GM10266 (cell line): Measurements from ENCODE around the gene GFRA1.

Source experiments
- DNase-seq: peaks from one replicate; pipeline ENCODE4 v3.0.0; 2012; ENCODE audit errors: extremely low spot score
- TF ChIP-seq, protein P1 (sequence below): IDR thresholded peaks from 2 replicates; pipeline ENCODE4 v1.5.1; 2012; ENCODE audit warnings: mild to moderate bottlenecking, low read depth; ENCODE audit not compliant: control insufficient read depth, insufficient read depth; ENCODE audit errors: missing control alignments

Gene GFRA1

DNA sequence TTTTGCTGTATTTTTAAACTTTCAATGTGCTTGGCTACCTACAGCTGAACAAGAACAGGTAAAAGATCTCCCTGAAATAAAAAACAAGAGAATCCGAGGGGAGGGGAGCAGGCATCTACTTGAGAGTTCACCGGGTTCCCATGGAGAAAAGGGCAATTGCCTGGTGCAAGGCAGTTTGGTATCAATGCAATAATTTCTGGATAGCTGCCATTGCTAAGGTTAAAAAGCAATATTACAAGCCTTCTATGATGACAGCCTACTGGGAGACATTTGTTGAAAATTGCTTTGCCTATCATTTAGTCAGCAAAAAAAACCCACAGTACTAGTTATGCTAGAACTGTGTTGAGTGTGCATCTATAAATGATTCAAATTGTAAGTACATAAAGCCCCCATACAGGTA lies 82.1 kb downstream of the GFRA1 start:
- TF ChIP-seq, protein P1, sequence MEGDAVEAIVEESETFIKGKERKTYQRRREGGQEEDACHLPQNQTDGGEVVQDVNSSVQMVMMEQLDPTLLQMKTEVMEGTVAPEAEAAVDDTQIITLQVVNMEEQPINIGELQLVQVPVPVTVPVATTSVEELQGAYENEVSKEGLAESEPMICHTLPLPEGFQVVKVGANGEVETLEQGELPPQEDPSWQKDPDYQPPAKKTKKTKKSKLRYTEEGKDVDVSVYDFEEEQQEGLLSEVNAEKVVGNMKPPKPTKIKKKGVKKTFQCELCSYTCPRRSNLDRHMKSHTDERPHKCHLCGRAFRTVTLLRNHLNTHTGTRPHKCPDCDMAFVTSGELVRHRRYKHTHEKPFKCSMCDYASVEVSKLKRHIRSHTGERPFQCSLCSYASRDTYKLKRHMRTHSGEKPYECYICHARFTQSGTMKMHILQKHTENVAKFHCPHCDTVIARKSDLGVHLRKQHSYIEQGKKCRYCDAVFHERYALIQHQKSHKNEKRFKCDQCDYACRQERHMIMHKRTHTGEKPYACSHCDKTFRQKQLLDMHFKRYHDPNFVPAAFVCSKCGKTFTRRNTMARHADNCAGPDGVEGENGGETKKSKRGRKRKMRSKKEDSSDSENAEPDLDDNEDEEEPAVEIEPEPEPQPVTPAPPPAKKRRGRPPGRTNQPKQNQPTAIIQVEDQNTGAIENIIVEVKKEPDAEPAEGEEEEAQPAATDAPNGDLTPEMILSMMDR, result no peak

DNA sequence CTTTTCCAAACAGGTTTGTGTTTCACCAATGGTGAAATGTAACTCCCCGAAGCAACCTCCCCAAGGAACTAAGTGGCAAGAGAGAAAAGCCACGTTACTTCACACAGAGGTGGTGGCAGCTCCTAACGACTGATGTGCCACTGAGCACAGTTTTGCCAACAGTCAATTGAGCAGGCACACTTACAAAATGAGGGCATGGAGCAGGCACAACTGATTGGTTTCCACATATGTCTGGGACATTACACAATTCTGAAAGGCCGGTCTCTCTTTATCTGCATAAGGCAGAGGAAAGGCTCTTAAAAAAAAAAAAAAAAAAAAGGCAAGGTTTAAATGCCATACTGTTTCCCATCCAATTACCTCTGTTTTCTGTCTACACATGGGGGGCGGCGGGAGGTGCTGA lies 86.7 kb downstream of the GFRA1 start:
- DNase-seq, result no peak
- TF ChIP-seq, protein P1, result no peak

More for the DNA sequence above, 82.1 kb downstream of the GFRA1 start:
- DNase-seq, result no peak

DNA sequence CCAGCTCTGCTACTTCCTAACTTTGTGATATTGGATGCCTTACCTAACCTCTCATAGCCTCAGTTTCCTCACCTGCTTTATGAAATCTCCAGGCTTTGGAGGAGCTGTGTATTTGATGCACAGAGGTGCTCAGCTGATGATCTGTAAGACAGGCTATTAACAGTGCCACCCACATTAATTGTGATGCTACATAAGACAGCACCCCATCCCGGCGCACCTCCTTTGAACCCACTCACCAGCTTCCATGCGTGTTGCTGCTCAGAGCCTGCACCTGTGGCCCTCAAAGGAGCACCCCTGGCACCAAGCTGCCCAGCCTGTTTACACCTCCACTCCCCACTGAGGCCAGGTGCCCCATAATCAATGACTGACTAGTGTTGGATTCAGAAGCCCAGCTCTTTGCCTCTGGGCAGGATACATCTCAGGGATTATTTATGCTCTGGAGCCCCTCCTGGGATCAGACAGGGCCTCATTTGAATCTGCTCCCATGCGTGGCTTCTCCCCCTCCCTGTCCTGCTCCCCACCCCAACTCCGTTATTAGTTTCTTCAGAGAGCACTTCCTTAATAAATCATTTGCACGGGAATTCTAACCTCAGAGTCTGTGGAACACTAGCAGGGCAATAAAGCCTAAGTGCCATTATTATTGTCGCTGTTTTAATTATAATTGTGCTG lies 87.7 kb downstream of the GFRA1 start:
- DNase-seq, result no peak
- TF ChIP-seq, protein P1, result no peak

DNA sequence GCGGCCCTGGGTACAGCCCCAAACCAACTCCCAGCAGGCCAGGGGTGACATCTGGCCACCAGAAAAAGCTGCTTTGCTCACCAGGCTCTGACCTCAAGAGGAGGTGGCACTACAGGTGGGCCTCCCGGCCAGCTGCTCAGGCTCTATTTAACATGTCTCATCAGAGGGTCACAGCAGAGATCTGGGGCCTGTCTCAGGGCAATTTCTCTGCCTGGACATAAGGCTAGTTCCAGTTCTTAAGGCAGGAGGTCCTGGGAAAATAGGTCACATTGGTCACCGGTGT lies 88.6 kb downstream of the GFRA1 start:
- TF ChIP-seq, protein P1, result no peak
- DNase-seq, result no peak

DNA sequence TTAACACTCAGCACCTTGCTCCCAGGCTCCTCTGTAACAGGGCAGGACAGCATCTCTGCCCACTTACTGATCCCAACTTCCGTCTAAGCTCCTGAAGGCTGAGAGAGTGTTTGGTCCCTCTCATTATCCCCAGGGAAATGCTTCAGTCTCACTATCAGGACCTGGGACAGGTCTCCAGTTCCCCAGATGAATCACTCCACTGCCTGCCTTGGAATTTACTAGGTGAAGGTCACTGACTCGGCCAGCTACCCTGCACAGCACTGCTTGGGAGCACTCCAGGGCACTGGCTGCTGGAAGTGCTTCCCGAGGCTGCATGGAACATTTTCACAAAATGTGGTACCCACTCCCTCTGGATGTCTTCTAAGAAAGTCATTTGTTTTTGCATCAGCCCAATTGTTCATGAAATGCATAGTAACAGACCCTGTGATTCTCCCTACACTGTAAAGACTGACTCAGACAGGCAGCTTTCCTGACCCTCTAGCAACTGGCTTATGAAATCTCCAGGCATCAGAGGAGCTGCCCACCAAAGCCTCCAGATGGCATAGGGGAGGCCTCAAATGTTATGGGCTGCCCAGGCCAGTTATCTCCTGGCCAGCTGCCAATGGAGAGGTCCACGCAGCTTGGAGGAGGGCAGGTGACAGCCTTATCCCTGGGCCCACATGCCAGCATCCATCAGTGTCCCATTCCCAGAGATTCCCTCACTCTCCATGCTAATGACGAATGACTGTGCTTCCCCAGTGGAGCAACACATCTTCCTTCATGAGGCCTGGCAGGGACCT lies 89.1 kb downstream of the GFRA1 start:
- TF ChIP-seq, protein P1, result no peak
- DNase-seq, result no peak

DNA sequence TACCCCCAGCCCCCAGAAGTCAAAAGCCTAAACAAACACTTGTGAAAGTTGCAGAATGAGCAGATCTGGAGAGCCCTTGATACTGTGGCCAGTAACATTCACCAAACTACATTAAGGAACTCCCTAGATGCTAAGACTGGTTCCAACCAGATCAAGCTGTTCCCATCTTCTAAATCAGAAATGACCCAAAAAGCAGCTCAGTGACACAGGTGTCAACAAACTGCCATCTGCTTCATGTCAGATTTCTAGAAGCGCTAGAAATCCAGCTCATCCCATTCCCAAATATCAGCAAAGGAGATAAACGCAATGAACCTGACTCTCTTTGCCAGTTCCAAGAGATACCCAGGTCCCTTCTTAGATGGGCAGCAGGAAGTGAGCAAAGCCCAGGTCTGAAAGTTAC lies 90.6 kb downstream of the GFRA1 start:
- DNase-seq, result no peak
- TF ChIP-seq, protein P1, result no peak

DNA sequence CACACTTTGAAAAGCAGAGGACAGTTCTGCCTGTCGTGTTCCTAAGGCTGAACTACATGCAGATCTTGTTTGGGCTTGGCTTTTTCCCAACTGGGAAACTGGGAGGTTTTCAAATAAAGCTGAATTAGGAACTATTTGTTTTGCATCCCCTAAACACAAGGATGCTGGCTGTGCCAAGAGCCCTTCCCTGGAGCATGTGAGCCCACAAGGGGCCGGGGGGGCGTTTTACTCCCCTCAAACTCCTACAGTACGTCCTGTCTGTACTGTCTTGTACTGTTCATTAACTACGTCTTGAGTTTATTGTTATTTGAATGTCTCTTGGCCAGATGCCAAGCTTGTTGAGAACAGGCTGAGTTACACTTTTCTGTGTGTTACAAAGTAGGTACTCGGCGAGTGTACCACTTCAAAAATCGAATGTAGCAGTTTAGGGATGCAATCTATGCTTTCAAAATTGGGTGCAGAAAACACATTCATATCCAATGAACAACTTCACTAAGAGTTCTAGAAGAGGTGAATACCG lies 94.9 kb downstream of the GFRA1 start:
- no peak for DNase-seq
- TF ChIP-seq, protein P1, result no peak
